NCI-H526 (cell line): ENCODE results near the gene IL1R1.
"Not testable (repeated sequence)": the region's sequence is repeated elsewhere in the genome, so short reads cannot be mapped to it uniquely, and the experiment has no call there.

Source experiments
- DNase-seq, 2 experiments: peaks; one replicate each; lab custom pipeline; 2025; lab: John Stamatoyannopoulos, UW

Gene IL1R1, protein sequence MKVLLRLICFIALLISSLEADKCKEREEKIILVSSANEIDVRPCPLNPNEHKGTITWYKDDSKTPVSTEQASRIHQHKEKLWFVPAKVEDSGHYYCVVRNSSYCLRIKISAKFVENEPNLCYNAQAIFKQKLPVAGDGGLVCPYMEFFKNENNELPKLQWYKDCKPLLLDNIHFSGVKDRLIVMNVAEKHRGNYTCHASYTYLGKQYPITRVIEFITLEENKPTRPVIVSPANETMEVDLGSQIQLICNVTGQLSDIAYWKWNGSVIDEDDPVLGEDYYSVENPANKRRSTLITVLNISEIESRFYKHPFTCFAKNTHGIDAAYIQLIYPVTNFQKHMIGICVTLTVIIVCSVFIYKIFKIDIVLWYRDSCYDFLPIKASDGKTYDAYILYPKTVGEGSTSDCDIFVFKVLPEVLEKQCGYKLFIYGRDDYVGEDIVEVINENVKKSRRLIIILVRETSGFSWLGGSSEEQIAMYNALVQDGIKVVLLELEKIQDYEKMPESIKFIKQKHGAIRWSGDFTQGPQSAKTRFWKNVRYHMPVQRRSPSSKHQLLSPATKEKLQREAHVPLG

DNA sequence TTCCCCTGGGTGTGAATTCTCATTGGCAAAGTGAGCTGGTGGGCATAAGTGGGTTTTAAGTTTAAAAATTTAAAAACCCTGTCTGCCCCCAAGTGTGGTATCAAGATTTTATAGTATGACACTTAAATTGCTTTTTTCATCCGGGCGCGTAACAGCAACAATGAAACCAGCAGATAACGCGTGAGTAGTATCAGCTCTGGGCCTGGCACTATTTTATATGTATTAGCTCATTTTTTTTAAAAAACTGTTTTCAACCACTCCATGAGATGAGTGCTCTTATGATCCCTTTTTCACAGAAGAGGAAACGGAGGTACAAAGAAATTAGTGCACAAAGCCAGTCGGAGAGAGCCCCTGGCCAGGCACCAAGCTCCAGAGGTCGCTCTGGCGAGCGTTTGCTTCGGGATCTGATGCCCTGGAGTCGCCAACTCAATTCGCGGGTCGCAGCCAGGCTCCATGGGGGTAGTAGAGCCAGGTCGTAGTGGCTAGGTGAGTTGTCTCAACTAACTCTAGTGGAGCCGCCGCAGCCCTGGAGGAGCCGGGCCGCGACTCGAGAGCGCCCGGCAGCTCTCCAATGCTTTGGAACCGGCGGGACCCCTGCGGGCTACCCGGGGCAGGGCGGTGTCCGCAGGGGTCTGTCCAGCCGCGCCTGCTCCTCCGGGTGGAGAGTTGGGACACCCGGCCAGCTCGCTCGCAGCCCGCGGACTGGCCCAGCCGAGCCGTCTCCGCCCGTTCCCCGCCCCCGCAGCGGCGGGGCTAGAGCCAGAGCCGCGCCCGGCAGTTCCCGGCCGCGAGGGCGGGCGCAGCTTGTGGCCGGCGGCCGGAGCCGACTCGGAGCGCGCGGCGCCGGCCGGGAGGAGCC lies at the start of gene IL1R1:
TSS of gene IL1R1 (plus strand) at position 777 of the 859 bp plus-strand sequence. CDS start 14,979 bp downstream, outside the sequence.
- DNase-seq: peak in 1 of 2 experiments; percentile 57

DNA sequence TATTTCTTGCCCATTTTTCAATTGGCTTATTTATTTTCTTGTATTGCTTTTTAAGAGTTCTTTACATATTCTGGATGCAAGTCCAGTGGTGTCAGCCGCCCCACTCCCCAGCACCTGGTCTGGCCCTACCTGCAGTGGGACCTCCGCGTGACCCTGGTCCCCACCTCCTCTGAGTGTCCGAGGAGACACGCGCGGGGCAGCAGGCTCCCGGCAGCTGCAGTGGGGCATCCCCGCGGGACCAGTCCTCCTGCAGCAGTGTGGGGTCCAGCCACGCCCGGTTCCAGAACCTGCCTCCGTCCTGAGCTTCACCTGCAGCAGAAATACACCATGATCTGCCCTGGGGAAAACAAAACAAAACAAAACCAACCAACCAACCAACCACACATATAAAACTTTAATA lies 48.9 kb upstream of the IL1R1 start:
- DNase-seq: no peak

DNA sequence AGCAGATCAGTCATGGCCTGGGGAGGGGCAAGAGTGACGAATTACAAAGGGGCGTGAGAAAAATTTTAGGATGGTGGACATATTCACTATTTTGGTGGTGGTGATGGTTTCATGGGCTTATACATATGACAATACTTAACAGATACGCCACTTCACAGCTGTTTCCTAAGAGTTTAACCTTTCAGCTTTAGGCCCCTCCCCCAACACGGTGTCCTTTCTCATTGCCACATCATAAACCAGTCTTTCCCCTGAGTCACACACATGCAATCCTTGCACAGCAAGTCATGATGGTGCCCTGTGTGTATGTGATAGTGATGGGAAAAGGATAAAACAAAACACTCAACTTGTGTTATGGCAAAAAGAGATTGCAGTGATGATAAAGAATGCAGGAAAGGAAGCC lies 47.6 kb upstream of the IL1R1 start:
- DNase-seq: no peak

DNA sequence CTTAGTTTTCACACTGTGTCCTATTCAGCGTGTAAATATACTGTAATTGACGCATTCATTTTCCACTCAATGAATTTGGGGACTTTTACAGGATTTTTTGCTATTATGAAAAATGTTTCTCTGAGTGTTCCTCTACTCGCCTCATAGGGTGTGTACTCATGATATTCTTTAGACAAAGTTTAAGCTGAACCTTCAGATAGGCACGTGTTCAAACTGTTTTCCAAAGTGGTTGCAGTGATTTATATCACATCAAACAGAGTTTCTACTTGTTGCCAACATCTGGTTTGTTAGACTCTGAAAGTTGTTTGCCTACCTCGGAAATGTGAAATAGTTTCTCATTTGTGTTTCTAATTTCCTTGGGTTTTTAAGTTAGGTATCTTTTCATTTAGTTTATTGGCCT lies 46.4 kb upstream of the IL1R1 start:
- DNase-seq: no peak

DNA sequence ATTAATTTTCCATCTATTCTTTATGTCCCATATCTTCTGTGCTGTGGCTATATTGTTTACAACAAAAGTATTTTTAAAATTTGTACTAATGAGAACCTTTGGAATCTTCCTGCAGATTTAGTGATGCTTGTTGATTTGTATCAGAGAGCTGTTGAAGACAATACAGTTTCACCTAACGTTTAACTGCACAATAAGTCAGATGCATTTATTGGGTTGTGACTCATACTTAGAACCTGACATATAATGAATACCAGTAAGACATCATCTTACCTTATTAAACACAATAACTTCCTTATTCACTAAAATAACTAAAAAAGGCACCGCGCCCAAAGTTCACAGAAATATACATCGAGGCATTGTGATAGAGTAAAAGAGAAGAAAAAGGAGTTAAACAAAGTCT lies 43.8 kb upstream of the IL1R1 start:
- DNase-seq: no peak

DNA sequence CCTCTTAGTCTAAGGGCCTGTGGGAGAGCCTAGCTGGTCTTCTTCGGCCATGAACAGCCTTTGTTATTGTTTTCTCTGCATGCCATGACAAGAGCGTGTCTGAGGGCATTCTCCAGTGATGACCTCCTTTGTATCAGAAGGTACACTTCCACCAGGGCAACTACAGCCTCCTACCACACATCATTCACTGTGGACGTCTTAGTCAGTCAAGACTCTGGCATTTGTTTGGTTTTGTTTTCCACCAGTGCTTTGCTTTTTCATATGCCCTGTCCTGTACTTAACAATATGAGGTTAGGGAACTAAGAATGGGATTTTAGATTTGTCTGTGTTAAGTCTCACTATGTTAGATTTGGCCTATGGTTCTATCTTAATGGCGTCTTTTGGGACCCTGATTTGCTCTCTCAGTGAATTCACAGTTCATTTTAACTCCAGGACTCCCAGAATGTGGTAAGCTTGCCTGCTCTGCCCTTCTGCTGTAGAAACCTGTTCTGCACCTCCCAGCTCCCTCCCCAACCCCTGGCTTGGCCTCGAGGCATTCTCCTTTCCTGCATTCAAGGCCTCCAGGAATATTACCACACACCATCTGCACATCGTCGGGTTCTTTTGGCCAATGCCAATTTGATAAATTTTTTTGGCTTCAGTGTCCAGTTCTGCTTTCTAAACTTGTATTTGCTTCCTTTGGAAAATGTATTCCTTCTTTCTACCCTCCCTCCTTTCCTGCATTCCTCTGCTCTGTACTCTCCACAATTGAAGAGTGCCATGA lies 42.8 kb upstream of the IL1R1 start:
- no peak for DNase-seq

DNA sequence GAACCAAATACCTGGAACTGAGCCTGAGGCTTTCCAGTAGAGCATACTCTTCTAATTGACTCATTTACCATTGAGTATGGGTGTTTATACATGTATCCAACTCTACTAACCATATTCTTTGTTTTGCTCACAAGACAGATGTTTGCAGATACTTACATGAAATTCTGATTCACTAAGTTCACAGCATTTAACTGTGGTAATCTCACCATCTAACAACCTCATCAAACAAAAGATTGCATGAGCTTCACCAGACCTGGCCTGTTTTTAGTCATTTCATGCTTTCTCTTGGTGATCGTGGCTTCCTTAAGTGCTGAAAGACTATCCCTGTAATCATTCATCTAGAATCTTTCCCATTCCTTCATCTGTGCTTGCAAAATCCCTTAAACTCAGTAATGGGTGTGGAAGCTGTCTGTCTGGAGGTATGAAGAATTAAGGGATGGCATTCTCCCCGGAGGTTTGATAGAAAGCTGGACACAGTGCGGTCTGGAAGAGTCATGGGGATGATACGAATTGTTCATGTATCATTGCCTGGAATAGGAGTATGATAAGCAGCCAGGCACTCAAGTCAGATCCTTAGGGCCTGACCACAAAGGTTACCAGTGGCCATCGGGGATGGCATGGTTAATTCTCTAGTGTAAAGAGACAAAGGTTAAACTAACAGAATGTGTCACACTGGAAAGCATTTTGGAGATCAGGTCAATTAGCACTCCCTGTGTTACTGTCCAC lies 42.0 kb upstream of the IL1R1 start:
- no peak for DNase-seq

DNA sequence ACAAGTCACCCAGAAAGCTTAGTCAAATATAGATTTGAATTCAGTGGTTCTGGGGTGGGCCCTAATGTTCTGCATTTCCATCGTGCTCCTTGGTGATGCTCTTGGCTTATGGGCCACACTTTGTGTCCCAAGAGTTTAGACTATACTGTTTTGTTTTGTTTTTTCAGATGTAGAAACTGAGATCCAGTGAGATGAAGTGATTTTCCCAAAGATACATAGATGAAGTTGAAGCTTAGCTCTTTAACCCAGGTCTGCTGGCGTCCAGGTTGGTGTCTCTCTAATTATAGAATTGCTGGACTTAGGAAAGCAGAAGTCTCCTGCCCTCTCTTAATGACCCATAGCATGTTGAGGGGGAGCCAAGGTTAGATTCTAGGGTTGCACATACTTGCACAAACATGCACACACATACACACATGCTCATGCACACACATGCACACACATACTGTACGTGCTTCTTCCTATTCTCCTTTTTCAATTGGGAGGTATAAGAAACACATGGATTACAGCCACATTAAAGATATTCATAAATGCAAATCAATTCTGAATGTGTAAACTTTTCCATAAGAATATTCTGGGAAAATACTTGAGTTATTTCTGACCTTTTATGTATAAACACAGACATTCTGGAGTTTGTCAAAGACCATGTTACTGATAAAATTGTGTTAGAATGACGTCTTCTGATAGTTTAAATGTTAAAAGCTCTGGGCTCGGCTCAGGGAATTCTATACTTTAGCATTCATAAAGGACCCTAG lies 41.3 kb upstream of the IL1R1 start:
- no peak for DNase-seq

DNA sequence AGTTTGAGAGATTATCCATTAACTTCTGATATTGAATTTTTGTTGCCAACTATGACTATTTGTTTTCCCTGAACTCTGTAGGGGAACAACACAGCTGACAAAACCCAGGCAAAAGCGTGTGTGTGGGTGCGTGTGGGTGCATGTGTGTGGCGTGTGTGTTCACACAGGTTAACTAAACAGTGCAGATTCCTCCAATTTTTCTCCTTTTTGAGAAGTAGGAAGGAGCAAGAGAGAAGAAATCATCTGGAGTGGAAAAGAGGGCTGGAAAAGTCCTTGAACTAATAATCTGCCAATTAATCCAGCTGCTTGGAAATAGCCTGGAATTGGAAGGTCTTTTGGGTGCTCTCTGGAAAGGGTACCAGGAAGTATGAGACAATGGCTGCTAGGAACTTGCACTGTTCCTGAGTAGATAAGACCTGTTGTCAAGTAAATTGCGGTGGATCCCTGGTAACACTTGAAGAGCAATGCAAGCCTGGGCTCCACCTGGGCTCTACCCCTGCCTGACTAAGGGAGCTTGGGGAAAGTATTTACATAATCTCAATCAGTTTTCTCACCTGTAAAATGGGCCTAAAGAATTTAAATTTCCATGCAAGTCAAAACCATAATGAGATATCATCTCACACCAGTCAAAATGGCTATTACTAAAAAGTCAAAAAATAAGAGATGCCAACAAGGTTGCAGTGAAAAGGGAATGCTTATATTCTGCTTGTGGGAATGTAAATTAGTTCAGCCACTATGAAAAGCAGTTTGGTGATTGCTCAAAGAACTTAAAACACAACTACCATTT lies 40.5 kb upstream of the IL1R1 start:
- no peak for DNase-seq

DNA sequence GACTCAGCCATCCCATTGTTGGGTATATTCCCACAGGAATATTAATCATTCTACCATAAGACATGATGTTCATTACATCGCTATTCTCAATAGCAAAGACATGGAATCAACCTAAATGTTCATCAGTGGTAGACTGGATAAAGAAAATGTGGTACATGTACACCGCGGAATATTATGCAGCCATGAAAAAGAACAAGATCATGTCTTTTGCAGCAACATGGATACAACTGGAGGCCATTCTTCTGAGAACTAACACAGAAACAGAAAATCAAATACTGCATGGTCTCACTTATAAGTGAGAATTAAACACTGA lies 40.0 kb upstream of the IL1R1 start:
- not testable (repeated sequence) for DNase-seq

DNA sequence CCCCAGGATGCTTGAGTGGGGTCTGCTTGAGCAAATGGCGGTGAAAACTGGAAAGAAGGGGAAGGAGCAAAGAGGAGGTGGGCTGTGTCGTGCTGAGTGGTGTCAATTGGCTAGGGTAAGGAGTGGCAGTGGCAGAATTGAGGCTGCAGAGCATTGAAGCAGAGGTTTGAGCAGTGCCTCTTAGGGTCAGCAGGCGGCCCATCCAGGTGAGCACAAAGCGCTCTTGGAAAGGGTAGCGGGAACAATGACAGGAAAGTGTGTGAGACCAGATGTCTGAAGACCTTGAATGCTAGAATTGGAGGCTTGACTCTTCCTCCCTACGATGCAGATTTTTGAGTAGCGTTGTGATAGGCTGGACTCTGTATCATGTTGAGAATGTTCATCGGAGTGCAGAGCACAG lies 39.3 kb upstream of the IL1R1 start:
- no peak for DNase-seq

DNA sequence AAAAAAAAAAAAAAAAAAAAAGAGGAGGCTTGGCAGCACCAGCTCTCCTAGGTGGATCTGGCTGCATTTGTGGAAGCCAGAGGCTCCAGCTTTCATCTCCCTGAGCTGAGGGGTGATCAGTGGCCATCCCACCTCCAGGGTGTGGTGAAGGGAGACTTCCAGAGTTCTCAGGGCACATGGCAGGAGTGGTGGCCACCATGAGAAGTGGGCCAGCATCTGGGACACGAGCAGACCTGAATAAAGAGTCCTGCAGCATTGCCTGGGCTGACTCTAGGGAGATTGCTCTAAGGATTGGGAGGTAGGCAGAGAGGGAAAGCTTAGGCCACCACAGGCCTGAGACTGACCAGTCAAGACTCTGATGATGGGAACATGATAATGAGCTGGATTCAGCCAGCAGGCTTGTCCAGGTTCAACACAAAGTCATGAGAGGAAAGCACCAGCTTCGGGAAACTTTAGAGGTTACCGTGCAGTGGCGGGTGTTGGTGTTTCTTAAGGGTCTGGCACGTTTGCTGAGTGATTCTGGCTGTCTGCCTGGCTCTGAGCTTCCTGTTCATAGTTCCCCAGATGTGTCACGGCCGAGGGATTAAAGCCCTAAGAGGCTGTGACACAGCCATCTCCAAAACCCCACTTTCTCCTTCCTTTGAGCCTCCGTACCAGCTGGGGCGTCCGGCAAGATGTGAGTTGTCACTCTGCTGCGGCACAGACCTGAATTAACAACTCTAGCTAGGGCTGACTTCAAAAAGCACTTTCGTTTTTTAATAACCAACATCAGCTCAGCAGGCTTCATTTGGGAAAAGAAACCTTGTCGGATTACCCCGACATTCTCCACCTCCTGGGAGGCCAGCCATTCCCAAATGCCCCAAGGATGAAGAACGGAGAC lies 38.3 kb upstream of the IL1R1 start:
- DNase-seq: no peak

DNA sequence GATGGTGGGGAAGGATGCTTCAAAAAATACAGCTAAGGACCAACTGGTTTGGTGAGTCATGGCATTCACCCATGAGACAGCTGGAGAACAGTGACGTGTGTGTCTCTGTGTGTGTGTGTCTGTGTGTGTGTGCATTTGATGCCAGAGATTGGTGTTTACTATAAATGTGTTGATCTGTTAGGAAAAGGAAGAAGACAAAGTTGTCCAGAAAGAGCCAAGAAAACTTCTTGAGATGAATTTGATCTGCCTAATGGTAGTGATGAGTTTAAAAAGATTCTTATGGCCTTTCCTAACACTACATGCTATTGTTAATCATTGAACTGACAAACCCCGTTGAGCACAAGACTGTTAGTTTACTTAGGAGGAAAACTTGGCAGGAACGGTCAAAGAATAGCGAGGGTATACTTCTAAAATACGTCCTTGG lies 36.4 kb upstream of the IL1R1 start:
- DNase-seq: no peak

DNA sequence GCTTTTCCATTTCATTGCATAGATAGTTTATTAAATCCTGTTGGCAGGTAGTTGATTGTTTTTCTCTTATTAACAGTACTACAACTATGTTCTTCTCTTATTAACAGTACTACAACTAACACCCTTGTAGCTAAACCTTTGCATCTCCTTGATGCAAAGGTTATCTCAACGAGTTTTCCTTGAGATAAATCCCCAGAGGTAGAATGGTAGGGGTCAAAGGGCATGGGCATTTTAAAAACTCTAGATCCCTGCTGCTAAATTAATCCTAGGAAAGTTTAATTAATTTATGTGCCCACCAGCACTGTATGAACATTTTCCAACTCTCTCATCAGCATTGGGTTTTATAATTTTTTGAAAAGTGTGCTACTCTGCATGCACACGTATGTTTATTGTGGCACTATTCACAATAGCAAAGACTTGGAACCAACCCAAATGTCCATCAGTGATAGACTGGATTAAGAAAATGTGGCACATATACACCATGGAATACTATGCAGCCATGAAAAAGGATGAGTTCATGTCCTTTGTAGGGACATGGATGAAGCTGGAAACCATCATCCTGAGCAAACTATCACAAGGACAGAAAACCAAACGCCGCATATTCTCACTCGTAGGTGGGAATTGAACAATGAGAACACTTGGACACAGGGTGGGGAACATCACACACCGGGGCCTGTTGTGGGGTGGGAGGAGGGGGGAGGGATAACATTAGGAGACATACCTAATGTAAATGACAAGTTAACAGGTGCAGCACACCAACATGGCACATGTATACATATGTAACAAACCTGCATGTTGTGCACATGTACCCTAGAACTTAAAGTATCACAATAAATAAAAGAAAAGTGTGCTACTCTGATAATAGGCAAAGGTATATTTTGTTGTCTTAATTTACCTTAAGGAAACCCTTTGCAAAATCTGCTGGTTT lies 35.5 kb upstream of the IL1R1 start:
- DNase-seq: not testable (repeated sequence)

DNA sequence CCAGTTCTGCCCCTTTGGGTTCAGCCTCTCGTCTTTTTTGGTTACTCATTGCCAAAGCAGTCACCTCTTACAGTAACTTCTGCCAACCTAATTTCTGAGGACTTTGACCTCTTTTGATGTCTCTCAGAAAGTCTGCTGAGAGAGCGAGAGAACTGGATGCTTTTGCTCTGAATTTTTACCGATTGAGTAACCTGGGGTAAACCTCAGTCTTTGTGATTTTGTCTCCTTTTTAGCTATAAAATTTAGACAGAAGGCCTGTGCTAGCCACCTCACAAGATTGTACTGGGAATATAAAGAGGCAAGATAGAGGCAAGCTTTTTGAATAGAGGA lies 34.8 kb upstream of the IL1R1 start:
- no peak for DNase-seq

DNA sequence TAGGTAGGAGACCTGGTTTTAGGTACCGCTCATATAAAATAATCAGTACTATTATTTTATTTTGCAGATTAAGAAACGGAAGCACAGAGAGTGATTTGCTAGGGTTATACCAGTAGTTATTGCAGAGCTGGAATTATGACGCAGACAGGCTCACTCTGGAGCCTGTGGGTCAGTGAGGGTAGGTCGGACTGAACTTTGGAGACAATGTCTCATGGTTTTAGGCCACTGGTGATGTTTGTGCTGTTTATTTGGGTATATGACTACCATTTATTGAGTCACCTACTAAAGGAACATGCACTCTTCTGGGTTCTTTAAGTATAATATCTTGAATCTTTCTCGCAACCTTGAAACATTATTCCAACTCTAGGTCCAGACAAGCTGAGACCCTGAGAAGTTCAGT lies 33.5 kb upstream of the IL1R1 start:
- no peak for DNase-seq

DNA sequence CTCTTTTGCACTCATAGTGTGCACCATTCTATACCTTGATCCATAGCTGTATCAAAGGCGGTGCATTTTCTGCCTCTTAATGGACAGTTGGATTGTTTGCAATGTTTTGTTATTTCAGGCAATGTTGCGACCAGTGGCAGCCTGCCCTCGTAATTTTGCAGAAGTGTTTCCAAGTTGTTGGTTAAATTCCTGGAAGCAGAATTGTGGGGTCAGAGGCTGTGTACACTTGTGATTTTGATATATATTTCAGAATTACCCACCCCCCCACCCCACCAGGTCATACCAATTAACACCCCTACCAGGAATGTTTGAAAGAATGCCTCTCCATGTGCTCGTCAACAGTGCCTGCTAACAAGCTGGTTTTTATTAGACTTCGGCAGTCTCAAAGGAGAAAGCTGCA lies 32.4 kb upstream of the IL1R1 start:
- DNase-seq: no peak
